Measurements from ENCODE around the gene MCU.
"Not testable (repeated sequence)": the region's sequence is repeated elsewhere in the genome, so short reads cannot be mapped to it uniquely, and the experiment has no call there.

MCU gene

DNA sequence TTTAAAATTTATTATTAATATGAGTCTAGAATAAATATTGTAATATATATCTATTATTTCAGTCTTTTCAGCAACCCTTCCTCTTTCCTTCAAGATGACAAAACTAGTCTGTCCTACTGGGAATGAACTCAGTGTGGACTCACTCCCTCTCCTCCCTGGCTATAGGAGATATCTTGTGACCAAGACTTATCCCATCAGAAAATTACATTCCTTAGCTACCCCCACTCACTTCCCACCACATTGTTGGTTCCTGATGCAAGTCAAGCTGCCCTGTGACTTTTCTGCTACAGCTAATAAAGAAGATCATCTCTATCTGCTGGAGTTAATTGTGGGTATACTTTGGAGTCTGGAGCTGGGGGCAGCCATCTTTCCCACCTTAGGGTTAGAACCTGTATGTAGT lies 28.0 kb upstream of the MCU start:
- in situ Hi-C loops (cut with MboI; ENCODE audit: low sequenced_read_pairs, unreplicated experiment): no loop called here
- DNase-seq (ENCODE audit: low spot score): no peak
- TF ChIP-seq, protein P1, sequence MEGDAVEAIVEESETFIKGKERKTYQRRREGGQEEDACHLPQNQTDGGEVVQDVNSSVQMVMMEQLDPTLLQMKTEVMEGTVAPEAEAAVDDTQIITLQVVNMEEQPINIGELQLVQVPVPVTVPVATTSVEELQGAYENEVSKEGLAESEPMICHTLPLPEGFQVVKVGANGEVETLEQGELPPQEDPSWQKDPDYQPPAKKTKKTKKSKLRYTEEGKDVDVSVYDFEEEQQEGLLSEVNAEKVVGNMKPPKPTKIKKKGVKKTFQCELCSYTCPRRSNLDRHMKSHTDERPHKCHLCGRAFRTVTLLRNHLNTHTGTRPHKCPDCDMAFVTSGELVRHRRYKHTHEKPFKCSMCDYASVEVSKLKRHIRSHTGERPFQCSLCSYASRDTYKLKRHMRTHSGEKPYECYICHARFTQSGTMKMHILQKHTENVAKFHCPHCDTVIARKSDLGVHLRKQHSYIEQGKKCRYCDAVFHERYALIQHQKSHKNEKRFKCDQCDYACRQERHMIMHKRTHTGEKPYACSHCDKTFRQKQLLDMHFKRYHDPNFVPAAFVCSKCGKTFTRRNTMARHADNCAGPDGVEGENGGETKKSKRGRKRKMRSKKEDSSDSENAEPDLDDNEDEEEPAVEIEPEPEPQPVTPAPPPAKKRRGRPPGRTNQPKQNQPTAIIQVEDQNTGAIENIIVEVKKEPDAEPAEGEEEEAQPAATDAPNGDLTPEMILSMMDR (IDR thresholded peaks at IDR 0.05; ENCODE audit: borderline replicate concordance, control extremely low read depth, extremely low read depth, insufficient read depth, missing control alignments): no peak

DNA sequence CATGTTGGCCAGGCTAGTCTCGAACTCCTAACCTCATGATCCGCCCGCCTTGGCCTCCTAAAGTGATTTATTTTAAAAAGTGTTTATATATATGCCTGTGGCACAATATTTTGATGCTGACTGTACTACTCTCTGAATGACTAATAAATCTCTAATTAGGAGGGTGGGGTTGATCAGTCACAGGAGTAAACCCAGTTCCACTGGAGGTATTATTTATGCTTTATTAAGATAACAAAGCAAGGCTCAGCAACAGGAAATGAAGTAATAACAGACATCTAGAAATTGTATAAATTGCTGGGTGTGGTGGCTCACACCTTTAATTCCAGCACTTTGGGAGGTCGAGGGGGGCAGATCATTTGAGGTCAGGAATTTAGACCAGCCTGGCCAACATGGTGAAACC lies 26.0 kb upstream of the MCU start:
- in situ Hi-C loops (cut with MboI; ENCODE audit: low sequenced_read_pairs, unreplicated experiment): no loop called here
- DNase-seq (ENCODE audit: low spot score): no peak
- TF ChIP-seq, protein P1 (IDR thresholded peaks at IDR 0.05; ENCODE audit: borderline replicate concordance, control extremely low read depth, extremely low read depth, insufficient read depth, missing control alignments): no peak

DNA sequence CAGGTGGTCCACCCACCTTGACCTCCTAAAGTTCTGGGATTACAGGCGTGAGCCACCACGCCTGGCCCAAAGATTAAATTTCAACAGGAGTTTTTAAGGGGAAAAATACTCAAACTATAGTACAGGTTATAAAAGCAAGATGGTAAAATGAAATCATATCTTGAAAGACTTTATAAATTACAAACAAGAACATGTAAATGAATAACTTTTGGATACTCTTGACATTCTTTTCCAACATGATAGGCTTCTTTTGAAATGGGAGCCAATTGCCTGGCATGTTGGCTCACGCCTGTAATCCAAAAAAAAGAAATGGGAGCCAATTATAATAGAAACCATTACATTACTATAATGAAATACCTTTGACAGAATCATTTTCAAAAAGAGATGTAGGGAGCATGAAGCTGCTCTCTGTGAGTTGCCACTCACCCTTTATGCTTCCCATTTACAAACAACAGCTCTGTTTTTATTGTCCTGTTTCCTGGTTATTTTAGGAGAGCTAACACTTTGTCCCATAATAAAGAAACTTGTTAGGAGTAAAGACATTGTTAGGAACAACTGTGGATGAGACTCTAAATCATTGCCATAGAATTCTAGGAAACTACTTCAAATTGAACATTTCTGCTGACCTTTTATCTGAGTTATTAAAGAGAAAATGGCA lies 24.6 kb upstream of the MCU start:
- in situ Hi-C loops (cut with MboI; ENCODE audit: low sequenced_read_pairs, unreplicated experiment): no loop called here
- DNase-seq (ENCODE audit: low spot score): no peak
- TF ChIP-seq, protein P1 (IDR thresholded peaks at IDR 0.05; ENCODE audit: borderline replicate concordance, control extremely low read depth, extremely low read depth, insufficient read depth, missing control alignments): no peak

DNA sequence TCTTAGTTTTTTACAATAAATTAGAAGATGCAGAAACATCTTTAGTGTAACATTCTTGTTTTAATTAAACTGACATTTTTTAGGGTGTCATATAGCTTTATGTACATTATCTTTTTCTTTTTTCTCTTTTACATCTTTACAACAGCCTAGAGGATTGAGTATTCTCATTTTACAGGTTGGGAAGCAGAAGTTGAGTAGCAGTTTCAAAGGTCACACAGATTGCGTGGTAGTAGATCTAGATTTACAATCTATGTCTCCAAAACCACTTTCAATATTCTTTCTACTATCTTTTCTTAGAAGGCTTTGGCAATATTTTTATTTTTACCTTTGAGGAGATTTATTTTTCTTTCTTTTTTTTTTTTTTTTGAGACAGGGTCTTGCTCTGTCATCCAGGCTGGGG lies 18.7 kb upstream of the MCU start:
- no peak for DNase-seq (ENCODE audit: low spot score)
- in situ Hi-C loops (cut with MboI; ENCODE audit: low sequenced_read_pairs, unreplicated experiment): no loop called here
- TF ChIP-seq, protein P1 (IDR thresholded peaks at IDR 0.05; ENCODE audit: borderline replicate concordance, control extremely low read depth, extremely low read depth, insufficient read depth, missing control alignments): no peak

DNA sequence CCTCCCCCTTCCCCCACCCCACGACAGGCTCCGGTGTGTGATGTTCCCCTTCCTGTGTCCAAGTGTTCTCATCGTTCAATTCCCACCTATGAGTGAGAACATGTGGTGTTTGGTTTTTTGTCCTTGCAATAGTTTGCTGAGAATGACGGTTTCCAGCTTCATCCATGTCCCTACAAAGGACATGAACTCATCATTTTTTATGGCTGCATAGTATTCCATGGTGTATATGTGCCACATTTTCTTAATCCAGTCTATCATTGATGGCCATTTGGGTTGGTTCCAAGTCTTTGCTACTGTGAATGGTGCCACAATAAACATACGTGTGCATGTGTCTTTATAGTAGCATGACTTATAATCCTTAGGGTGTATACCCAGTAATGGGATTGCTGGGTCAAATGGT lies 17.8 kb upstream of the MCU start:
- DNase-seq (ENCODE audit: low spot score); in situ Hi-C loops (cut with MboI; ENCODE audit: low sequenced_read_pairs, unreplicated experiment): not testable (repeated sequence)

DNA sequence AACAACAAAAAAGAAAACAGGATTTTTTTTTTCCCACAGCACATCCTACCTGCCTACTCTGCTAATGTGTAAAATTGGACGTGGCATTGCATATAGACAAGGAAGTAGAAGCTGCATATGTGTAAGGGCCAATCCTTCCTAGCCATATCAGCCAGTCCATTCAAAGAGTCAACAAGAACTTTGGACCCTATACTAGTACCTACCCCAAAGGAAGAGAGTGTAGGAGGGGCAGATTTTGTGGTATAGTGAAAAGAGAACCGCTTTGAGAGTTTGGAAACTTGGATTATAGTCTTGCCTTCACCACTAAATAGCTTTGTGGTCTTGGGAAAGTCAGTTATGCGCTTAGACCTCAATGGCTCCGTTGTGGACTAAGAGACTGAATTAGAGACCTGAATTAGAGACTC lies 12.1 kb upstream of the MCU start:
- in situ Hi-C loops (cut with MboI; ENCODE audit: low sequenced_read_pairs, unreplicated experiment): no loop called here
- TF ChIP-seq, protein P1 (IDR thresholded peaks at IDR 0.05; ENCODE audit: borderline replicate concordance, control extremely low read depth, extremely low read depth, insufficient read depth, missing control alignments): no peak
- no peak for DNase-seq (ENCODE audit: low spot score)

DNA sequence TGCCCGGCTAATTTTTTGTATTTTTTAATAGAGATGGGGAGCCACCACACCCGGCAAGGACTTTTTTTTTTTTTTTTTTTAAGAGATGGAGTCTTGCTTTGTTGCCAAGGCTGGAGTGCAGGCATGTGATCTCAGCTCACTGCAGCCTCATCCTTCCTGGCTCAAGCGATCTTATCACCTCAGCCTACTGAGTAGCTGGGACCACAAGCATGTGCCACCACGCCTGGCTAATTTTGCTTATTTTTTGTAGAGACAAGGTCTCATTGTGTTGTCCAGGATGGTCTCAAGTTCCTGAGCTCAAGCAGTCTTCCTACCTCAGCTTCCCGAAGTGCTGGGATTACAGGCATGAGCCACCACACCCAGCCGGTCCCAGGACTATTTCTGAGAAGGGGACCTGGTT lies 9.3 kb upstream of the MCU start:
- TF ChIP-seq, protein P1 (IDR thresholded peaks at IDR 0.05; ENCODE audit: borderline replicate concordance, control extremely low read depth, extremely low read depth, insufficient read depth, missing control alignments): no peak
- no peak for DNase-seq (ENCODE audit: low spot score)
- in situ Hi-C loops (cut with MboI; ENCODE audit: low sequenced_read_pairs, unreplicated experiment): no loop called here

All from GM13976 (cell line).